HepG2 (cell line): ENCODE measurements around the gene NSMCE1. TPM values are rescaled to one million over a fixed set of nuclear protein-coding genes. Genes with fewer than 3 reads are reported as not detected.

Experiments used
- ATF7-NPFF ChIP-seq: sonication (generic); formaldehyde crosslinking; IDR thresholded peaks from 2 replicates; pipeline ENCODE4 v1.8.1; 2023; ENCODE audit warnings: mild to moderate bottlenecking, low read depth, missing genetic modification reagents, moderate library complexity
- FOSL1 ChIP-seq: sonication (generic); formaldehyde crosslinking; IDR thresholded peaks from 2 replicates; pipeline ENCODE4 v1.9.0; 2021; ENCODE audit warnings: missing genetic modification reagents, borderline replicate concordance
- FOSL2 ChIP-seq: sonication (generic); formaldehyde crosslinking; IDR thresholded peaks from 2 replicates; pipeline ENCODE4 v1.4.0; 2020; ENCODE audit warnings: missing genetic modification reagents
- GZF1 ChIP-seq: sonication (generic); formaldehyde crosslinking; IDR thresholded peaks from 2 replicates; pipeline ENCODE4 v1.5.1; 2020; ENCODE audit warnings: mild to moderate bottlenecking, missing genetic modification reagents
- MYNN ChIP-seq: sonication (generic); formaldehyde crosslinking; IDR thresholded peaks from 2 replicates; pipeline ENCODE4 v1.4.0; 2020; ENCODE audit warnings: mild to moderate bottlenecking, low read depth, missing genetic modification reagents
- NFE2L2 ChIP-seq: fragments of 150-350 bp; IDR thresholded peaks from 2 replicates; pipeline ENCODE4 v1.6.1; 2014; ENCODE audit warnings: low read length
- SNRNP70 ChIP-seq: fragments of 200-400 bp; formaldehyde crosslinking; IDR thresholded peaks from 2 replicates; pipeline ENCODE4 v1.6.1; 2017; ENCODE audit warnings: mild to moderate bottlenecking, low read depth, low read length, moderate library complexity
- TMF1 ChIP-seq: sonication (generic); formaldehyde crosslinking; IDR thresholded peaks from 2 replicates; pipeline ENCODE4 v1.8.1; 2022; ENCODE audit warnings: low read depth, missing genetic modification reagents
- ZKSCAN1 ChIP-seq: fragments of 150-350 bp; IDR thresholded peaks from 2 replicates; pipeline ENCODE4 v1.6.1; 2014; ENCODE audit warnings: low read length
- ZMAT3 ChIP-seq: sonication (generic); formaldehyde crosslinking; conservative IDR thresholded peaks from 2 replicates; pipeline ENCODE4 v1.7.0; 2021; ENCODE audit warnings: missing genetic modification reagents
- ZNF264 ChIP-seq: sonication (generic); formaldehyde crosslinking; IDR thresholded peaks from 2 replicates; pipeline ENCODE4 v1.4.0; 2020; ENCODE audit warnings: missing genetic modification reagents
- ZNF292 ChIP-seq: sonication (generic); formaldehyde crosslinking; IDR thresholded peaks from 2 replicates; pipeline ENCODE4 v1.8.1; 2022; ENCODE audit warnings: mild to moderate bottlenecking, low read depth, missing genetic modification reagents, borderline replicate concordance
- ZNF460 ChIP-seq: sonication (generic); formaldehyde crosslinking; IDR thresholded peaks from 2 replicates; pipeline ENCODE4 v1.5.1; 2020; ENCODE audit warnings: missing genetic modification reagents, mild to moderate bottlenecking, borderline replicate concordance
- ZNF546 ChIP-seq: sonication (generic); formaldehyde crosslinking; conservative IDR thresholded peaks from 2 replicates; pipeline ENCODE4 v1.8.1; 2023; ENCODE audit warnings: mild to moderate bottlenecking, missing genetic modification reagents
- ZNF570 ChIP-seq: sonication (generic); formaldehyde crosslinking; IDR thresholded peaks from 2 replicates; pipeline ENCODE4 v1.4.0; 2020; ENCODE audit warnings: mild to moderate bottlenecking, missing genetic modification reagents, borderline replicate concordance
- ZNF772 ChIP-seq: sonication (generic); formaldehyde crosslinking; IDR thresholded peaks from 2 replicates; pipeline ENCODE4 v1.5.0; 2020; ENCODE audit warnings: mild to moderate bottlenecking, missing genetic modification reagents
- ZNF790 ChIP-seq: sonication (generic); formaldehyde crosslinking; IDR thresholded peaks from 2 replicates; pipeline ENCODE4 v1.8.0; 2022; ENCODE audit warnings: missing genetic modification reagents, mild to moderate bottlenecking, borderline replicate concordance
- polyA plus RNA-seq, 8 experiments: library from polyadenylated mRNA; depleted of rRNA in 3 of 8; stranded (reverse) in 7 of 8; unstranded in 1 of 8; fragments of >200 nt; fragmentation: Illumina TruSeq in 4 of 8; extraction: Trizol in 4 of 8; gene quantifications; 2 replicates each; pipeline versions ENCODE4 v1.2.1 to v1.2.3, GENCODE V29; 2011 to 2016; ENCODE audit warnings: low read depth in 4 of 8, missing spikeins in 1 of 8, mixed read lengths in 1 of 8; ENCODE audit not compliant: insufficient read depth in 1 of 8
- total RNA-seq, 5 experiments: library from RNA; depleted of rRNA; stranded (reverse); fragments of >200 nt; fragmentation: Illumina TruSeq; extraction: Trizol; gene quantifications; 2 replicates each; pipeline ENCODE4 v1.2.3, GENCODE V29; 2016; ENCODE audit warnings: low read depth in 1 of 5
- TF ChIP-seq, protein P1 (sequence below): sonication (generic); formaldehyde crosslinking; IDR thresholded peaks from 2 replicates; pipeline ENCODE4 v1.5.1; 2020; ENCODE audit warnings: mild to moderate bottlenecking, missing genetic modification reagents, moderate library complexity
- TF ChIP-seq, protein P2 (sequence below): sonication (generic); formaldehyde crosslinking; IDR thresholded peaks from 2 replicates; pipeline ENCODE4 v1.5.1; 2020; ENCODE audit warnings: mild to moderate bottlenecking, moderate library complexity, missing genetic modification reagents
- TF ChIP-seq, protein P3 (sequence below): sonication (generic); formaldehyde crosslinking; conservative IDR thresholded peaks from 2 replicates; pipeline ENCODE4 v1.5.0; 2020; ENCODE audit warnings: missing genetic modification reagents
- TF ChIP-seq, protein P4 (sequence below): sonication (generic); formaldehyde crosslinking; IDR thresholded peaks from 2 replicates; pipeline ENCODE4 v1.5.0; 2020; ENCODE audit warnings: missing genetic modification reagents

Gene NSMCE1
- total and polyA plus RNA-seq, 2 of the 13 experiments (the other 11 are each of a cell fraction or from before 2014, with no cell fraction given), result 42.7 to 52.9 TPM

DNA sequence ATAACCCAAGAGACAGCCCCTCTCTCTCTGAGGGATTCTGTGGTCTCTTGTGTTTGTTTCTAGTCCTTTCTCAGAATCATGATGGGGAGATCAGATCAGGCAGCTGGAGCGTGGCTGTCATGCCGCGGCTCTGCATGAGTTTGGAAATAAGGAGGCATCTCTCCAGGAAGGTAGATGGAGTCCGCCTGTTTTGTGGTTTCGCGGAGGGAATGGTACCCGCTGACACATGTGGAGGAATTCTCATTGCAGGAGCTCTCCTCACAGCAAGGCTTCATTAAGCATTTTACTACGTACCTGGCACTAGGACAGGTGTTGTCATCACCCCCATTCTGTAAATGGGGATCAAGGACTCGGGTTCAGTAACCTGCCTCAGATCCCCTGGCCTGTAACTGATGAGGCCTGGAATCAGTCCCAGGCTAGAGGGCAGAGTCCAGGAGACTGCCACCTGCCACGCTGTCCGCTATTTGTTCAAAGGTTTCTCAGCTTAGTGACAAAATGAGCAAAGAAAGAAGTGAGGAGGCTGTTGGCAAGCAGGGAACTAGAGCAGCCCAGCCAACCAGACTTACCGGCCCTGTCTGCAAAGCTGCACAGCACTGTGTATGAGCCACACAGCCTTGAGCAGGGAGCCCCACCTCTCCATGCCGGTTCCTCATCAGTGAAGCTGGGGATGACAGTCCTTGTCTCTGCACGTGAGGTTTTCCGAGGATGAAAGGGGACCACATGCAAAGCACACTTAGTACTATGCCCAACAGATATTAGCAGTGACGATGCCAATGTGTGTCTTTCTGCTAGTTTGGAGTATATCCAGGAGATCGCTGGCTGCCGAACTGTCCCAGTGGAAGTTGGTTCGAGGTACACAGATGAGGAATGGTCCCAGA, 54.2 kb downstream of the NSMCE1 start (continued):
- TF ChIP-seq GZF1 (CRISPR knock-in tag), result no peak
- no peak for TF ChIP-seq ATF7-NPFF (CRISPR knock-in tag)
- TF ChIP-seq ZNF460 (CRISPR knock-in tag), result no peak
- no peak for TF ChIP-seq SNRNP70
- no peak for TF ChIP-seq TMF1 (CRISPR knock-in tag)
- TF ChIP-seq ZNF772, result peak; percentile 54; the same call in 1 of the 2 replicates
- TF ChIP-seq ZNF264 (CRISPR knock-in tag), result 0 out of 2 replicates have a peak, but pooled peaks have one; percentile 48
- no peak; the same call in 1 of the 2 replicates for TF ChIP-seq FOSL2
- TF ChIP-seq, protein P1, sequence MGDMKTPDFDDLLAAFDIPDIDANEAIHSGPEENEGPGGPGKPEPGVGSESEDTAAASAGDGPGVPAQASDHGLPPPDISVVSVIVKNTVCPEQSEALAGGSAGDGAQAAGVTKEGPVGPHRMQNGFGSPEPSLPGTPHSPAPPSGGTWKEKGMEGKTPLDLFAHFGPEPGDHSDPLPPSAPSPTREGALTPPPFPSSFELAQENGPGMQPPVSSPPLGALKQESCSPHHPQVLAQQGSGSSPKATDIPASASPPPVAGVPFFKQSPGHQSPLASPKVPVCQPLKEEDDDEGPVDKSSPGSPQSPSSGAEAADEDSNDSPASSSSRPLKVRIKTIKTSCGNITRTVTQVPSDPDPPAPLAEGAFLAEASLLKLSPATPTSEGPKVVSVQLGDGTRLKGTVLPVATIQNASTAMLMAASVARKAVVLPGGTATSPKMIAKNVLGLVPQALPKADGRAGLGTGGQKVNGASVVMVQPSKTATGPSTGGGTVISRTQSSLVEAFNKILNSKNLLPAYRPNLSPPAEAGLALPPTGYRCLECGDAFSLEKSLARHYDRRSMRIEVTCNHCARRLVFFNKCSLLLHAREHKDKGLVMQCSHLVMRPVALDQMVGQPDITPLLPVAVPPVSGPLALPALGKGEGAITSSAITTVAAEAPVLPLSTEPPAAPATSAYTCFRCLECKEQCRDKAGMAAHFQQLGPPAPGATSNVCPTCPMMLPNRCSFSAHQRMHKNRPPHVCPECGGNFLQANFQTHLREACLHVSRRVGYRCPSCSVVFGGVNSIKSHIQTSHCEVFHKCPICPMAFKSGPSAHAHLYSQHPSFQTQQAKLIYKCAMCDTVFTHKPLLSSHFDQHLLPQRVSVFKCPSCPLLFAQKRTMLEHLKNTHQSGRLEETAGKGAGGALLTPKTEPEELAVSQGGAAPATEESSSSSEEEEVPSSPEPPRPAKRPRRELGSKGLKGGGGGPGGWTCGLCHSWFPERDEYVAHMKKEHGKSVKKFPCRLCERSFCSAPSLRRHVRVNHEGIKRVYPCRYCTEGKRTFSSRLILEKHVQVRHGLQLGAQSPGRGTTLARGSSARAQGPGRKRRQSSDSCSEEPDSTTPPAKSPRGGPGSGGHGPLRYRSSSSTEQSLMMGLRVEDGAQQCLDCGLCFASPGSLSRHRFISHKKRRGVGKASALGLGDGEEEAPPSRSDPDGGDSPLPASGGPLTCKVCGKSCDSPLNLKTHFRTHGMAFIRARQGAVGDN (CRISPR knock-in tag), result peak; percentile 85
- TF ChIP-seq, protein P2, sequence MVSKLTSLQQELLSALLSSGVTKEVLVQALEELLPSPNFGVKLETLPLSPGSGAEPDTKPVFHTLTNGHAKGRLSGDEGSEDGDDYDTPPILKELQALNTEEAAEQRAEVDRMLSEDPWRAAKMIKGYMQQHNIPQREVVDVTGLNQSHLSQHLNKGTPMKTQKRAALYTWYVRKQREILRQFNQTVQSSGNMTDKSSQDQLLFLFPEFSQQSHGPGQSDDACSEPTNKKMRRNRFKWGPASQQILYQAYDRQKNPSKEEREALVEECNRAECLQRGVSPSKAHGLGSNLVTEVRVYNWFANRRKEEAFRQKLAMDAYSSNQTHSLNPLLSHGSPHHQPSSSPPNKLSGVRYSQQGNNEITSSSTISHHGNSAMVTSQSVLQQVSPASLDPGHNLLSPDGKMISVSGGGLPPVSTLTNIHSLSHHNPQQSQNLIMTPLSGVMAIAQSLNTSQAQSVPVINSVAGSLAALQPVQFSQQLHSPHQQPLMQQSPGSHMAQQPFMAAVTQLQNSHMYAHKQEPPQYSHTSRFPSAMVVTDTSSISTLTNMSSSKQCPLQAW (CRISPR knock-in tag), result peak; percentile 71; the same call in 1 of the 2 replicates
- TF ChIP-seq, protein P3, sequence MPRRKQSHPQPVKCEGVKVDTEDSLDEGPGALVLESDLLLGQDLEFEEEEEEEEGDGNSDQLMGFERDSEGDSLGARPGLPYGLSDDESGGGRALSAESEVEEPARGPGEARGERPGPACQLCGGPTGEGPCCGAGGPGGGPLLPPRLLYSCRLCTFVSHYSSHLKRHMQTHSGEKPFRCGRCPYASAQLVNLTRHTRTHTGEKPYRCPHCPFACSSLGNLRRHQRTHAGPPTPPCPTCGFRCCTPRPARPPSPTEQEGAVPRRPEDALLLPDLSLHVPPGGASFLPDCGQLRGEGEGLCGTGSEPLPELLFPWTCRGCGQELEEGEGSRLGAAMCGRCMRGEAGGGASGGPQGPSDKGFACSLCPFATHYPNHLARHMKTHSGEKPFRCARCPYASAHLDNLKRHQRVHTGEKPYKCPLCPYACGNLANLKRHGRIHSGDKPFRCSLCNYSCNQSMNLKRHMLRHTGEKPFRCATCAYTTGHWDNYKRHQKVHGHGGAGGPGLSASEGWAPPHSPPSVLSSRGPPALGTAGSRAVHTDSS, result no peak
- no peak for TF ChIP-seq MYNN
- TF ChIP-seq ZMAT3 (CRISPR knock-in tag), result no peak; the same call in 1 of the 2 replicates
- TF ChIP-seq ZNF292 (CRISPR knock-in tag), result peak; percentile 52; the same call in 1 of the 2 replicates
- TF ChIP-seq, protein P4, sequence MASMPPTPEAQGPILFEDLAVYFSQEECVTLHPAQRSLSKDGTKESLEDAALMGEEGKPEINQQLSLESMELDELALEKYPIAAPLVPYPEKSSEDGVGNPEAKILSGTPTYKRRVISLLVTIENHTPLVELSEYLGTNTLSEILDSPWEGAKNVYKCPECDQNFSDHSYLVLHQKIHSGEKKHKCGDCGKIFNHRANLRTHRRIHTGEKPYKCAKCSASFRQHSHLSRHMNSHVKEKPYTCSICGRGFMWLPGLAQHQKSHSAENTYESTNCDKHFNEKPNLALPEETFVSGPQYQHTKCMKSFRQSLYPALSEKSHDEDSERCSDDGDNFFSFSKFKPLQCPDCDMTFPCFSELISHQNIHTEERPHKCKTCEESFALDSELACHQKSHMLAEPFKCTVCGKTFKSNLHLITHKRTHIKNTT (CRISPR knock-in tag), result no peak
- no peak for TF ChIP-seq FOSL1
- TF ChIP-seq NFE2L2, result no peak
- TF ChIP-seq ZNF790 (CRISPR knock-in tag), result no peak
- no peak for TF ChIP-seq ZNF570 (CRISPR knock-in tag)
- TF ChIP-seq ZNF546 (CRISPR knock-in tag), result no peak
- TF ChIP-seq ZKSCAN1, result no peak
